Gastrocnemius medialis (tissue), 4 donors: ENCODE data around the gene CPNE2.

Source experiments
- POLR2A ChIP-seq, 2 donors: fragments of 450-650 bp; IDR thresholded peaks; one replicate each; pipeline ENCODE4 v1.6.1; 2017; ENCODE audit warnings: antibody characterized with exemption in 2 of 2, mild to moderate bottlenecking in 2 of 2, moderate library complexity in 2 of 2
- TF ChIP-seq, protein P1 (sequence below), 5 experiments: fragments of 450-650 bp in 3 of 5; fragments of 200-600 bp in 2 of 5; sonication (generic) in 2 of 5; IDR thresholded peaks in 4 of 5; conservative IDR thresholded peaks in 1 of 5; 1 replicate in 4 of 5; 2 replicates in 1 of 5; pipeline ENCODE4 v1.5.1; 2016 to 2019; ENCODE audit warnings: antibody characterized with exemption in 5 of 5, mild to moderate bottlenecking in 3 of 5, moderate library complexity in 3 of 5

DNA sequence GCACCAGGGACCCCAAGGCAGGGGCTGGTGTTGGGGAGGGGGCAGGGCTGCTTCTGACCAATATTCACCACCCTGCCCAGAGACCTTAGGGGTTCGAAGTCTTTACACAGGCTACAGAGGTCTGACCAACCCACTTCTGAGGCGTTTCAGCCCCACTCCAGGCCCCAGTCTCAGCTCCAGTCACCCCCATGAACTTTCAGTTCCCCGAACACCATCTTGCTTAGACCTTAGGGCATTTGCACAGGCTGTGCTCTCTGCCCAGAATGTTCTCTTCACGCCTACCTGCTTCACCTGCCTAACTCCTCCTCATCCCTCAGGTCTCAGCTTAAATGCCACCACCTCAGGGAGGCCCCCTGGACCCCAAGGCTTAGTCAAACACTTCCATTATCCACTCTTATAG, 25.8 kb upstream of the CPNE2 start:
- TF ChIP-seq, protein P1, sequence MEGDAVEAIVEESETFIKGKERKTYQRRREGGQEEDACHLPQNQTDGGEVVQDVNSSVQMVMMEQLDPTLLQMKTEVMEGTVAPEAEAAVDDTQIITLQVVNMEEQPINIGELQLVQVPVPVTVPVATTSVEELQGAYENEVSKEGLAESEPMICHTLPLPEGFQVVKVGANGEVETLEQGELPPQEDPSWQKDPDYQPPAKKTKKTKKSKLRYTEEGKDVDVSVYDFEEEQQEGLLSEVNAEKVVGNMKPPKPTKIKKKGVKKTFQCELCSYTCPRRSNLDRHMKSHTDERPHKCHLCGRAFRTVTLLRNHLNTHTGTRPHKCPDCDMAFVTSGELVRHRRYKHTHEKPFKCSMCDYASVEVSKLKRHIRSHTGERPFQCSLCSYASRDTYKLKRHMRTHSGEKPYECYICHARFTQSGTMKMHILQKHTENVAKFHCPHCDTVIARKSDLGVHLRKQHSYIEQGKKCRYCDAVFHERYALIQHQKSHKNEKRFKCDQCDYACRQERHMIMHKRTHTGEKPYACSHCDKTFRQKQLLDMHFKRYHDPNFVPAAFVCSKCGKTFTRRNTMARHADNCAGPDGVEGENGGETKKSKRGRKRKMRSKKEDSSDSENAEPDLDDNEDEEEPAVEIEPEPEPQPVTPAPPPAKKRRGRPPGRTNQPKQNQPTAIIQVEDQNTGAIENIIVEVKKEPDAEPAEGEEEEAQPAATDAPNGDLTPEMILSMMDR (IDR thresholded peaks at IDR 0.05 in 4 of 5, conservative IDR thresholded peaks at IDR 0.05 in 1 of 5) = no peak
- TF ChIP-seq POLR2A (IDR thresholded peaks at IDR 0.05) = no peak
